ENCODE data around the gene ZBTB16.

GRCh38 chr11:114175706-114176105, 116.2 kb downstream of the ZBTB16 start:
- no peak for TF ChIP-seq EZH2 (IDR thresholded peaks at IDR 0.05)
- TF ChIP-seq POLR2AphosphoS5 (IDR thresholded peaks at IDR 0.05; ENCODE audit: borderline replicate concordance, low read depth, low read length) = no peak
- no peak for TF ChIP-seq FOXP2 (optimal IDR thresholded peaks at IDR 0.05; ENCODE audit: control extremely low read depth, extremely low read length, insufficient read depth)
